Neuronal stem cell (in vitro differentiated cells): Measurements from ENCODE around the gene HOXC9.

ENCODE experiments used
- DNase-seq: peaks from one replicate; pipeline ENCODE4 v3.0.0-alpha.2; 2013; ENCODE audit warnings: low spot score
- H2AFZ ChIP-seq: one replicate; pipeline ENCODE4 v1.6.1; 2013; ENCODE audit warnings: mild to moderate bottlenecking, low read length, inconsistent platforms
- H2AK5ac ChIP-seq: 2 replicates; pipeline ENCODE4 v1.6.1; 2013; ENCODE audit warnings: low read depth, mild to moderate bottlenecking, inconsistent platforms, low read length, moderate library complexity, mixed read lengths
- H2BK120ac ChIP-seq: 2 replicates; pipeline ENCODE4 v1.6.1; 2013; ENCODE audit warnings: low read depth, mild to moderate bottlenecking, inconsistent platforms, low read length, moderate library complexity, mixed read lengths
- H2BK12ac ChIP-seq: one replicate; pipeline ENCODE4 v1.6.1; 2013; ENCODE audit warnings: low read length, inconsistent platforms
- H2BK15ac ChIP-seq: 2 replicates; pipeline ENCODE4 v1.6.1; 2013; ENCODE audit warnings: mild to moderate bottlenecking, low read length, inconsistent platforms, mixed read lengths
- H2BK5ac ChIP-seq: one replicate; pipeline ENCODE4 v1.6.1; 2013; ENCODE audit warnings: inconsistent platforms, mild to moderate bottlenecking, low read length, moderate library complexity
- H3K14ac ChIP-seq: one replicate; pipeline ENCODE4 v1.6.1; 2013; ENCODE audit warnings: low read length, inconsistent platforms
- H3K18ac ChIP-seq: 2 replicates; pipeline ENCODE4 v1.6.1; 2013; ENCODE audit warnings: low read length, inconsistent platforms
- H3K23ac ChIP-seq: 2 replicates; pipeline ENCODE4 v1.6.1; 2013; ENCODE audit warnings: low read depth, mild to moderate bottlenecking, mixed read lengths, low read length, inconsistent platforms; ENCODE audit not compliant: poor library complexity
- H3K27ac ChIP-seq: replicated peaks from 3 replicates; pipeline ENCODE4 v1.5.1; 2013; ENCODE audit warnings: low read length, inconsistent platforms
- H3K27me3 ChIP-seq, 3 experiments: 2 replicates each; pipeline ENCODE4 v1.6.1; 2013; ENCODE audit warnings: low read length in 3 of 3, mild to moderate bottlenecking in 2 of 3, inconsistent platforms in 1 of 3, low read depth in 1 of 3, mixed read lengths in 1 of 3, moderate library complexity in 1 of 3; ENCODE audit not compliant: control insufficient read depth in 3 of 3, insufficient read depth in 3 of 3
- H3K36me3 ChIP-seq, 2 donors: replicated peaks in 1 of 2; 2 replicates each; pipeline ENCODE4 v1.6.1; 2013; ENCODE audit warnings: low read length in 2 of 2; ENCODE audit not compliant: control insufficient read depth in 2 of 2, insufficient read depth in 2 of 2
- H3K4ac ChIP-seq: 2 replicates; pipeline ENCODE4 v1.6.1; 2013; ENCODE audit warnings: inconsistent platforms, mild to moderate bottlenecking, low read length, moderate library complexity
- H3K4me1 ChIP-seq, 2 donors: 1 replicate in 1 of 2; 2 replicates in 1 of 2; pipeline ENCODE4 v1.6.1; 2013; ENCODE audit warnings: low read length in 2 of 2, low read depth in 1 of 2; ENCODE audit not compliant: control insufficient read depth in 2 of 2, insufficient read depth in 1 of 2
- H3K4me2 ChIP-seq: one replicate; pipeline ENCODE4 v1.6.1; 2013; ENCODE audit warnings: mild to moderate bottlenecking, low read length, inconsistent platforms; ENCODE audit not compliant: insufficient read depth, poor library complexity, severe bottlenecking
- H3K4me3 ChIP-seq, 2 donors: 2 replicates each; pipeline ENCODE4 v1.5.1; 2013; ENCODE audit warnings: low read length in 2 of 2, mild to moderate bottlenecking in 2 of 2, inconsistent platforms in 1 of 2, moderate library complexity in 1 of 2
- H3K79me1 ChIP-seq: one replicate; pipeline ENCODE4 v1.6.1; 2013; ENCODE audit warnings: low read depth, mild to moderate bottlenecking, inconsistent platforms, low read length, moderate library complexity
- H3K9ac ChIP-seq: one replicate; pipeline ENCODE4 v1.6.1; 2013; ENCODE audit warnings: mild to moderate bottlenecking, low read depth, low read length, inconsistent platforms; ENCODE audit not compliant: poor library complexity
- H3K9me3 ChIP-seq, 2 donors: replicated peaks in 1 of 2; 2 replicates each; pipeline versions ENCODE3 to v1.6.1; 2013; ENCODE audit warnings: low read length in 2 of 2, mild to moderate bottlenecking in 2 of 2, inconsistent platforms in 1 of 2, low read depth in 1 of 2, mixed read lengths in 1 of 2, moderate library complexity in 1 of 2; ENCODE audit not compliant: control insufficient read depth in 2 of 2, insufficient read depth in 1 of 2
- H4K8ac ChIP-seq: one replicate; pipeline ENCODE4 v1.6.1; 2013; ENCODE audit warnings: low read depth, mild to moderate bottlenecking, inconsistent platforms, low read length, moderate library complexity
- H4K91ac ChIP-seq: one replicate; pipeline ENCODE4 v1.6.1; 2013; ENCODE audit warnings: low read length, low read depth, mild to moderate bottlenecking, inconsistent platforms; ENCODE audit not compliant: poor library complexity
- WGBS, 2 donors: extraction: QIAGEN DNeasy Blood & Tissue Kit; methylation state at CpG; one replicate each; pipeline ENCODE4 v1.1.7; 2013; ENCODE audit warnings: missing lambda C conversion rate in 2 of 2, mixed read lengths in 1 of 2; ENCODE audit not compliant: insufficient read length in 2 of 2, insufficient replicate concordance in 1 of 2; ENCODE audit errors: extremely low coverage in 2 of 2; 5-methylcytosine and 5-hydroxymethylcytosine counted together

HOXC9 gene

GRCh38 chr12:54026640-54027441 is 26.9 kb downstream of the HOXC9 start:
- Histone ChIP-seq H3K27me3 (peaks cover 69 to 100% (median 96%) of the 10 kb centered on the region in 3 experiments), H3K79me1 (no peaks in the 10 kb centered on the region), H2AK5ac (no peak overlapping the region), H4K91ac (no peak overlapping the region), H2BK5ac (no peak overlapping the region), H3K14ac (no peak overlapping the region), H3K36me3 (no peaks in the 10 kb centered on the region), H3K4me3 (no peak overlapping the region), H2AFZ (no peak overlapping the region), H3K9ac (no peak overlapping the region), H4K8ac (no peak overlapping the region), H3K23ac (no peak overlapping the region), H3K4me1 (no peaks in the 10 kb centered on the region), H3K9me3 (peaks cover 0 to 2% of the 10 kb centered on the region in 2 donors), H3K4ac (no peak overlapping the region), H3K18ac (no peak overlapping the region), H3K4me2 (no peak overlapping the region), H2BK15ac (no peak overlapping the region), H2BK120ac (no peak overlapping the region), H3K27ac (no peak overlapping the region), H2BK12ac (no peak overlapping the region)
- no CpG with 5 or more reads among the region's 22 CpGs for WGBS, 2 donors
- no peak for DNase-seq

GRCh38 chr12:54027442-54027786 is 27.5 kb downstream of the HOXC9 start:
- Histone ChIP-seq H3K27ac (no peak overlapping the region), H3K23ac (no peak overlapping the region), H2BK5ac (no peak overlapping the region), H4K8ac (no peak overlapping the region), H3K79me1 (no peaks in the 10 kb centered on the region), H3K9me3 (peaks cover 0 to 3% of the 10 kb centered on the region in 2 donors), H2AFZ (no peak overlapping the region), H3K36me3 (no peaks in the 10 kb centered on the region), H3K4ac (no peak overlapping the region), H3K4me1 (no peaks in the 10 kb centered on the region), H3K27me3 (peaks cover 71 to 100% (median 98%) of the 10 kb centered on the region in 3 experiments), H2BK12ac (no peak overlapping the region), H3K18ac (no peak overlapping the region), H2BK120ac (no peak overlapping the region), H2AK5ac (no peak overlapping the region), H2BK15ac (no peak overlapping the region), H3K9ac (no peak overlapping the region), H3K4me2 (no peak overlapping the region), H3K14ac (no peak overlapping the region), H3K4me3 (no peak overlapping the region), H4K91ac (no peak overlapping the region)
- no CpG with 5 or more reads among the region's 3 CpGs for WGBS, 2 donors
- no peak for DNase-seq

GRCh38 chr12:54028314-54029201 is 28.6 kb downstream of the HOXC9 start, which contains the start of gene HOXC6:
TSS of gene HOXC6 (plus strand) at chr12:54028440. CDS start at chr12:54028522, 82 bp downstream.
- peaks cover 5 to 6% of the 10 kb centered on the region in 2 donors for H3K9me3 ChIP-seq
- H4K8ac ChIP-seq: no peak within 1 kb of the TSS
- H3K14ac ChIP-seq: no peak within 1 kb of the TSS
- H2BK15ac ChIP-seq: no peak within 1 kb of the TSS
- no peak within 1 kb of the TSS for H2BK120ac ChIP-seq
- no peak within 1 kb of the TSS for H3K4ac ChIP-seq
- no peak within 1 kb of the TSS for H3K4me3 ChIP-seq
- no peak within 1 kb of the TSS for H3K23ac ChIP-seq
- H2BK12ac ChIP-seq: no peak within 1 kb of the TSS
- H3K27me3 ChIP-seq: peaks cover 68 to 100% (median 97%) of the 10 kb centered on the region in 3 experiments
- DNase-seq: no peak
- H2AK5ac ChIP-seq: no peak within 1 kb of the TSS
- H3K18ac ChIP-seq: no peak within 1 kb of the TSS
- no peaks in the 10 kb centered on the region for H3K79me1 ChIP-seq
- no CpG with 5 or more reads among the region's 36 CpGs for WGBS, 2 donors
- no peak within 1 kb of the TSS for H2AFZ ChIP-seq
- no peaks in the 10 kb centered on the region for H3K36me3 ChIP-seq
- no peak within 1 kb of the TSS for H3K9ac ChIP-seq
- no peak within 1 kb of the TSS for H3K4me2 ChIP-seq
- H3K27ac ChIP-seq: no peak within 1 kb of the TSS
- H2BK5ac ChIP-seq: no peak within 1 kb of the TSS
- H4K91ac ChIP-seq: no peak within 1 kb of the TSS
- H3K4me1 ChIP-seq: no peaks in the 10 kb centered on the region
